Neural cell (in vitro differentiated cells): ENCODE data around the gene TTC23L. TPM values are rescaled to one million over a fixed set of nuclear protein-coding genes. Genes with fewer than 3 reads are reported as not detected.
A peak's percentile ranks its signal among the peaks of the same experiment; 100 is the strongest.

Source experiments
- H2AFZ ChIP-seq: fragments of 200-600, 300-800 bp; sonication (generic), shearing (Covaris generic); 2 replicates; pipeline ENCODE4 v1.6.0; 2014; ENCODE audit warnings: low read depth, mild to moderate bottlenecking, antibody characterized with exemption, low read length, moderate library complexity
- H3F3A ChIP-seq: fragments of 200-600 bp; shearing (Covaris generic); 2 replicates; pipeline ENCODE4 v1.6.1; 2016; ENCODE audit warnings: mild to moderate bottlenecking, moderate library complexity, mixed read lengths, antibody characterized with exemption, low read length; ENCODE audit not compliant: insufficient read depth, poor library complexity, severe bottlenecking
- H3K27ac ChIP-seq: fragments of 200-600, 300-800 bp; sonication (generic), shearing (Covaris generic); 2 replicates; pipeline ENCODE4 v1.5.1; 2014; ENCODE audit warnings: mild to moderate bottlenecking, low read length, moderate library complexity
- H3K27me3 ChIP-seq: fragments of 300-800, 200-600 bp; sonication (generic), shearing (Covaris generic); 2 replicates; pipeline ENCODE4 v1.6.0; 2014; ENCODE audit warnings: mild to moderate bottlenecking, low read depth, low read length, moderate library complexity; ENCODE audit not compliant: insufficient read depth
- H3K36me3 ChIP-seq: fragments of 300-800, 200-600 bp; sonication (generic), shearing (Covaris generic); 2 replicates; pipeline ENCODE4 v1.5.1; 2014; ENCODE audit warnings: mild to moderate bottlenecking, antibody characterized with exemption, low read length, moderate library complexity; ENCODE audit not compliant: insufficient read depth
- H3K4me2 ChIP-seq: fragments of 300-800, 200-600 bp; sonication (generic), shearing (Covaris generic); 2 replicates; pipeline ENCODE4 v1.6.0; 2014; ENCODE audit warnings: mild to moderate bottlenecking, low read length
- H3K4me3 ChIP-seq: fragments of 300-800, 200-600 bp; sonication (generic), shearing (Covaris generic); 2 replicates; pipeline ENCODE4 v1.5.1; 2014; ENCODE audit warnings: mild to moderate bottlenecking, low read length, moderate library complexity
- H3K79me2 ChIP-seq: fragments of 200-600 bp; shearing (Covaris generic); replicated peaks from 2 replicates; pipeline ENCODE4 v1.6.0; 2014; ENCODE audit warnings: mild to moderate bottlenecking, low read length, moderate library complexity; ENCODE audit not compliant: insufficient read depth
- H3K9ac ChIP-seq: fragments of 300-800, 200-600 bp; sonication (generic), shearing (Covaris generic); 2 replicates; pipeline ENCODE4 v1.6.1; 2016; ENCODE audit warnings: mild to moderate bottlenecking, low read length, mixed read lengths
- H3K9me2 ChIP-seq: fragments of 200-600 bp; shearing (Covaris generic); 2 replicates; pipeline ENCODE4 v1.6.1; 2016; ENCODE audit warnings: mild to moderate bottlenecking, low read length, mixed read lengths; ENCODE audit not compliant: insufficient read depth
- H3K9me3 ChIP-seq: fragments of 200-600, 300-800 bp; sonication (generic), shearing (Covaris generic); 2 replicates; pipeline ENCODE4 v1.6.1; 2016; ENCODE audit warnings: mild to moderate bottlenecking, mixed run types, low read length, moderate library complexity, mixed read lengths
- H4K20me1 ChIP-seq: fragments of 200-600 bp; shearing (Covaris generic); 2 replicates; pipeline ENCODE4 v1.6.1; 2016; ENCODE audit warnings: mild to moderate bottlenecking, mixed run types; ENCODE audit not compliant: insufficient read depth
- CTCF ChIP-seq: fragments of 450-650 bp; IDR thresholded peaks from 2 replicates; pipeline ENCODE4 v1.5.1; 2014; ENCODE audit warnings: antibody characterized with exemption, mild to moderate bottlenecking, moderate library complexity; ENCODE audit not compliant: poor library complexity, severe bottlenecking
- EP300 ChIP-seq: fragments of 450-650 bp; conservative IDR thresholded peaks from 2 replicates; pipeline ENCODE4 v1.6.1; 2014; ENCODE audit warnings: antibody characterized with exemption, mild to moderate bottlenecking, moderate library complexity; ENCODE audit not compliant: poor library complexity, severe bottlenecking
- EZH2 ChIP-seq: fragments of 200-600, 300-800 bp; shearing (Covaris generic), sonication (generic); IDR thresholded peaks from 2 replicates; pipeline ENCODE4 v1.6.1; 2014; ENCODE audit warnings: antibody characterized with exemption, low read length, borderline replicate concordance, mild to moderate bottlenecking; ENCODE audit not compliant: insufficient read depth, poor library complexity, severe bottlenecking
- MXI1 ChIP-seq: fragments of 450-650 bp; conservative IDR thresholded peaks from 2 replicates; pipeline ENCODE4 v1.6.1; 2014; ENCODE audit warnings: antibody characterized with exemption, mild to moderate bottlenecking; ENCODE audit not compliant: poor library complexity, severe bottlenecking
- POLR2AphosphoS5 ChIP-seq: IDR thresholded peaks from 2 replicates; pipeline ENCODE4 v1.6.1; 2012
- RAD21 ChIP-seq: fragments of 450-650 bp; conservative IDR thresholded peaks from 2 replicates; pipeline ENCODE4 v1.6.1; 2014; ENCODE audit warnings: antibody characterized with exemption, mild to moderate bottlenecking, moderate library complexity
- REST ChIP-seq: IDR thresholded peaks from 2 replicates; pipeline ENCODE4 v1.6.1; 2012; ENCODE audit warnings: borderline replicate concordance
- SMC3 ChIP-seq: fragments of 450-650 bp; conservative IDR thresholded peaks from 2 replicates; pipeline ENCODE4 v1.6.1; 2014; ENCODE audit warnings: antibody characterized with exemption, mild to moderate bottlenecking, moderate library complexity; ENCODE audit not compliant: poor library complexity
- TAF1 ChIP-seq: IDR thresholded peaks from 2 replicates; pipeline ENCODE4 v1.6.1; 2012; ENCODE audit warnings: low read depth
- polyA plus RNA-seq: library from polyadenylated mRNA; depleted of rRNA; stranded (reverse); fragments of >200 nt; gene quantifications from 2 replicates; pipeline ENCODE4 v1.2.3, GENCODE V29; 2014

Gene TTC23L
- polyA plus RNA-seq, 1 donor from 2014 or later, result 8.3 TPM

- Histone ChIP-seq H3K4me3 (no peak overlapping the region), H3K27ac (no peak overlapping the region), H2AFZ (no peak overlapping the region)
These were observed 28.1 kb downstream of the TTC23L start for GRCh38 chr5:34866989-34867471.

GRCh38 chr5:34867660-34868059 lies 28.7 kb downstream of the TTC23L start:
- Histone ChIP-seq H2AFZ (no peak overlapping the region), H4K20me1 (no peaks in the 10 kb centered on the region), H3K4me2 (no peak overlapping the region), H3K36me3 (no peaks in the 10 kb centered on the region), H3K9ac (no peak overlapping the region), H3K27ac (no peak overlapping the region), H3K79me2 (no peaks in the 10 kb centered on the region), H3K9me2 (no peaks in the 10 kb centered on the region), H3K27me3 (no peaks in the 10 kb centered on the region), H3K9me3 (peaks cover 7% of the 10 kb centered on the region), H3K4me3 (no peak overlapping the region), H3F3A (no peaks in the 10 kb centered on the region)
- TF ChIP-seq POLR2AphosphoS5, result peak; percentile 14
- TF ChIP-seq RAD21, result no peak

More at GRCh38 chr5:34866989-34867471, 28.1 kb downstream of the TTC23L start:
- H3F3A ChIP-seq, result no peaks in the 10 kb centered on the region
- H3K4me2 ChIP-seq, result no peak overlapping the region
- no peaks in the 10 kb centered on the region for H4K20me1 ChIP-seq
- H3K9me2 ChIP-seq, result no peaks in the 10 kb centered on the region
- no peaks in the 10 kb centered on the region for H3K27me3 ChIP-seq
- H3K9me3 ChIP-seq, result peaks cover 7% of the 10 kb centered on the region
- no peak overlapping the region for H3K9ac ChIP-seq
- H3K79me2 ChIP-seq, result no peaks in the 10 kb centered on the region
- no peaks in the 10 kb centered on the region for H3K36me3 ChIP-seq
- TF ChIP-seq SMC3, result no peak
- TF ChIP-seq MXI1, result no peak
- no peak for TF ChIP-seq POLR2AphosphoS5
- no peak for TF ChIP-seq EP300
- no peak for TF ChIP-seq TAF1
- TF ChIP-seq RAD21, result no peak
- no peak for TF ChIP-seq CTCF
- no peak for TF ChIP-seq EZH2
- no peak for TF ChIP-seq REST

GRCh38 chr5:34868791-34869190 lies 29.8 kb downstream of the TTC23L start:
- Histone ChIP-seq H3F3A (no peaks in the 10 kb centered on the region), H3K4me3 (no peak overlapping the region), H2AFZ (no peak overlapping the region), H3K9ac (no peak overlapping the region), H3K27me3 (no peaks in the 10 kb centered on the region), H4K20me1 (no peaks in the 10 kb centered on the region), H3K36me3 (no peaks in the 10 kb centered on the region), H3K27ac (no peak overlapping the region), H3K9me2 (no peaks in the 10 kb centered on the region), H3K9me3 (peaks cover 7% of the 10 kb centered on the region), H3K4me2 (no peak overlapping the region), H3K79me2 (no peaks in the 10 kb centered on the region)
- TF ChIP-seq EZH2 (no peak), MXI1 (no peak), CTCF (no peak), RAD21 (no peak), TAF1 (no peak), SMC3 (no peak), POLR2AphosphoS5 (no peak), EP300 (no peak), REST (no peak)
